Cardiac fibroblast (primary cell): ENCODE results near the gene IGFN1.
A peak's percentile ranks its signal among the peaks of the same experiment; 100 is the strongest.

ENCODE experiments used
- DNase-seq, 2 donors: peaks; one replicate each; pipeline versions ENCODE4 v3.0.0 to v3.0.0-alpha.2; 2010; ENCODE audit warnings: low read depth in 2 of 2
- H3K4me3 ChIP-seq, 2 donors: replicated peaks in 1 of 2; 1 replicate in 1 of 2; 2 replicates in 1 of 2; pipeline ENCODE4 v1.5.1; 2011; ENCODE audit warnings: low read depth in 2 of 2, low read length in 2 of 2, mild to moderate bottlenecking in 2 of 2, moderate library complexity in 1 of 2
- CTCF ChIP-seq: IDR thresholded peaks from one replicate; pipeline ENCODE4 v1.5.1; 2011; ENCODE audit warnings: low read depth, mild to moderate bottlenecking, low read length, inconsistent platforms

The IGFN1 gene

GRCh38 chr1:201268604-201269151 is 78.1 kb downstream of the IGFN1 start:
- TF ChIP-seq CTCF, result no peak

DNA sequence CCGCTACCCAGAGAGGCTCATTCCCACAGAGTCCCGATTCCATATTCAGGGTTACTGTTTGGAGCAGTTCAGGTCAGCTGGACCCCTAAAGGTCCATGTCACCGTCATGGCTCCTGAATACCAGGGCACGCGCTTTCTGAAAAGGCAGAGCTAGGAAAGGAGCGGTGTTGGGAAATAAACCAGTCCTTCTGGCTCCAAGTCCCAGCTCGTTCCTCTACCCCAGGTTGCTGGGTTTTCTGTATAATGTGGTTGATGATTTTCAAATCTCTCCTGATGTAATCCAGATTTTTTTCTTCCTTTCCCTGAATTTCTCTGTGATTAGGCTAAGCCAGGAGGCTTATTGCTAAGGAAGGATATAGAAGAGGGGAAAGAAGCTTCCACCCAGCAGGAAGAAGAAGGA is 78.7 kb downstream of the IGFN1 start:
- TF ChIP-seq CTCF, result no peak
- no peak for DNase-seq
- H3K4me3 ChIP-seq, result no peak overlapping the region

More at GRCh38 chr1:201268604-201269151, 78.1 kb downstream of the IGFN1 start:
- peak; percentile 75 to 89 for DNase-seq
- no peak overlapping the region for H3K4me3 ChIP-seq

DNA sequence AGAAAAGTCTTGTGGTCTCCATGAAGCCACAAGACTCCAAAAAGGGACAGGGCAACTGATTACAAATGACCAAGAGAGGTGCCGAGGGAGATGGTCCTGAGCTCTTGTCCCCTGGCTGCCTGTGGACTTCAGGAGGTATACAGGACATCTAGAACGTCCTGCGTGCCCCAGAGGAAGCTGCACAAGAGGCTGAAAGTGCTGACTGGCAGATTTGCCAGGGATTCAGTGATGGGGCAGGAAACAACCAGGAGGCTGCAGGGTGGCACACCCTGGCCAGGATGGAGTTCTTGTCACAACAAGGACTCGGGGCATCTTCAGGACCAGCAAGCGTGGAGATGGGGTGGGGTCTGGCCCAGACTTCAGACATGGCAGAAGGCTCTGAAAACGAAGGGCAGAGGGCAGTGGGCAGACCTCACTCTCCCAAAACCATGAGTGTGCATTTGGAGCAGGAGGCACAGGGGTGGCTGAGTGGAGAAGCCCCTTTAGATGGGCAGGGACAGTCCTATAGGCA is 79.3 kb downstream of the IGFN1 start:
- no peak overlapping the region for H3K4me3 ChIP-seq
- DNase-seq, result no peak
- no peak for TF ChIP-seq CTCF

DNA sequence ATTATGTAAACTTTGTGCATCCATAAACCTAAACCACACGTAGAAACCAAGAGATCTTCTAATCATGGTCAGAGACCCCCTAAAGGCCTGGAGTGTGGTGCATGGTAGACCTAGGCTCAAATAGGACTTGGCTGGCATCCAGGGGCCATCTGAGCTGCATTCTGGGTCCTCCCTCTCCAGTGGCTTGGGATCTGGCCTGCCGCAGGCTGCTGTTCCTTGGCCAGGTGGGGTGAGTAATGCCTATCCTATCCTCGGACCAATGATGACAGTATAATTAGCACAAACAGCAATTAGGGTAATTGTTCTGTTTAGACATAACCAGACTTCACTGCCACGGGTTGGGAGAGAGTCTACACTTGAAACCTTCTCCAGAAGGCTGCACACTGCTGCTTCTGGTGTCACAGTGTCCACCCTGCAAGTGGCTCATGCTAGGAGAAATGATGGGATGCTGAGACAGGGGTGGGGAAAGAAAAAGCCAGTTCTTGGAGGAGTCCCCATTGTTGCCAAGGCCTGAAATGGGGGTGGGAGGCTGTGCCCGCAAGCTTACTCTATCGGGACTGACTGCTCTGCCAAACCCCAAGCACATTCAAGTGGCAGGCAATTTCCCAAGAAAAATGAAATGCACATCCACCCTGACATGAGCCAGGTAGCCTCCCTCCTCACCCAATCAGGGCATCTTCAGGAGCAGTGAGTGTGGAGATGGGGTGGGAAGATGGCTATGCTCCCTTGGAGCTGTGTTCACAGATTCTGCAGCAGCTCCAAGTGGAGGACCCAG is 80.2 kb downstream of the IGFN1 start:
- TF ChIP-seq CTCF, result no peak
- H3K4me3 ChIP-seq, result no peak overlapping the region
- no peak for DNase-seq

DNA sequence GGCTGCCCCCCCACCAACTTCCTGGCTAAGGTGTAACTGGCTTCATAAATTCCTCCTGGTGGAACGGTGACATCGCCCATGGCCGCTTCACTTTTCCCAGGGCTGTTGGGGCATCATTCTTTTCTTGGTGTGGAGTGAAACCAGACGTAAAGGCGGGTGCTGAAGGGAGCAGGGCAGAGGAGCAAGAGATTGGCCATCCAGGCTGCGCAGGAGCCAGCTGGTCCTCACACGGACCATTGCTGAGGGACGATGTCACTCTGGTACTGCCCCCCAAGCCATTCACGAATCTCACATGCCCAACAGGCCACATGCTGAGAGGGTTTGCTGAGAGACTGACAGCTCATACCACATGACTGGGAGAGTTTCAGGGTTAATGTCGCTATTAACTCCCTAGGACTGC is 82.2 kb downstream of the IGFN1 start:
- no peak for DNase-seq
- H3K4me3 ChIP-seq, result no peak overlapping the region
- no peak for TF ChIP-seq CTCF

GRCh38 chr1:201274616-201275252 is 84.1 kb downstream of the IGFN1 start:
- TF ChIP-seq CTCF, result no peak
- H3K4me3 ChIP-seq, result no peak overlapping the region
- DNase-seq, result no peak
